Colonic mucosa (tissue), 4 donors: ENCODE data around the gene BBS4. TPM values are rescaled to one million over a fixed set of nuclear protein-coding genes. Genes with fewer than 3 reads are reported as not detected.

Experiments used
- DNase-seq: peaks from one replicate; pipeline ENCODE4 v3.0.0-alpha.2; 2020
- H3K27ac ChIP-seq: fragments of 200-600 bp; one replicate; pipeline ENCODE4 v1.8.0; 2021
- H3K27me3 ChIP-seq: fragments of 200-600 bp; one replicate; pipeline ENCODE4 v1.8.0; 2021
- H3K36me3 ChIP-seq: fragments of 200-600 bp; one replicate; pipeline ENCODE4 v1.8.0; 2021
- H3K4me1 ChIP-seq: fragments of 200-600 bp; one replicate; pipeline ENCODE4 v1.8.0; 2021; ENCODE audit warnings: mild to moderate bottlenecking
- H3K4me3 ChIP-seq: fragments of 200-600 bp; one replicate; pipeline ENCODE4 v1.8.0; 2021
- H3K9ac ChIP-seq, 2 donors: one replicate each; pipeline ENCODE4 v1.7.0; 2013; ENCODE audit warnings: control low read depth in 2 of 2, low read depth in 2 of 2, low read length in 2 of 2
- H3K9me3 ChIP-seq: fragments of 200-600 bp; one replicate; pipeline ENCODE4 v1.8.0; 2021
- CTCF ChIP-seq: fragments of 200-600 bp; IDR thresholded peaks from one replicate; pipeline ENCODE4 v1.8.0; 2022; ENCODE audit warnings: antibody characterized with exemption, mild to moderate bottlenecking
- intact Hi-C: fragments of 100-400 bp; cut with DNase I; formaldehyde crosslinking; loops from one replicate; pipeline ENCODE4 v1.14.1; 2022
- total RNA-seq, 2 donors: library from RNA; stranded (reverse); fragmentation: NEBNext Ultra II Directional in 1 of 2; extraction: Animal tissue kit (Norgen Biotek cat#: 25700) in 1 of 2; gene quantifications; one replicate each; pipeline ENCODE4 v1.2.1, GENCODE V29; 2021
- donor health status: healthy.
- donor health status: DM: no; HTN: no; CAD: no.
- donor health status: DM: no; HTN: no; CAD: no.

Gene BBS4
- total RNA-seq, 2 donors from 2014 or later = 10.7 to 13.7 TPM

GRCh38 chr15:72784456-72784876, 98.5 kb downstream of the BBS4 start:
- H3K27me3 ChIP-seq = no peaks in the 10 kb centered on the region
- no peak for DNase-seq
- no peaks in the 10 kb centered on the region for H3K9me3 ChIP-seq
- H3K4me3 ChIP-seq = peak overlapping the region; percentile 95
- H3K4me1 ChIP-seq = peaks cover 10% of the 10 kb centered on the region
- H3K36me3 ChIP-seq = no peaks in the 10 kb centered on the region
- intact Hi-C loops = loop anchor here (10.0 kb wide), 1 partner anchor 460 kb away; no protein-coding TSS in a partner anchor
- peak overlapping the region; percentile 93 to 96 for H3K9ac ChIP-seq
- TF ChIP-seq CTCF = no peak
- peak overlapping the region; percentile 87 for H3K27ac ChIP-seq

- Histone ChIP-seq H3K27ac (no peak overlapping the region), H3K4me1 (peaks cover 10% of the 10 kb centered on the region), H3K4me3 (no peak overlapping the region), H3K9me3 (no peaks in the 10 kb centered on the region), H3K36me3 (no peaks in the 10 kb centered on the region), H3K27me3 (no peaks in the 10 kb centered on the region), H3K9ac (no peak overlapping the region)
- TF ChIP-seq CTCF = no peak
- DNase-seq = no peak
- intact Hi-C loops = loop anchor here (5.0 to 10.0 kb wide), 2 partner anchors 292 to 459 kb away; no protein-coding TSS in a partner anchor
These were observed 99.4 kb downstream of the BBS4 start for GRCh38 chr15:72785432-72785831.

GRCh38 chr15:72785841-72786240, 99.8 kb downstream of the BBS4 start:
- TF ChIP-seq CTCF = no peak

GRCh38 chr15:72786242-72786641, 100.2 kb downstream of the BBS4 start:
- no peak for TF ChIP-seq CTCF
- Histone ChIP-seq H3K27ac (no peak overlapping the region), H3K4me1 (peaks cover 10% of the 10 kb centered on the region), H3K4me3 (no peak overlapping the region), H3K9ac (no peak overlapping the region), H3K27me3 (no peaks in the 10 kb centered on the region), H3K36me3 (no peaks in the 10 kb centered on the region), H3K9me3 (no peaks in the 10 kb centered on the region)
- intact Hi-C loops = loop anchor here (5.0 to 10.0 kb wide), 2 partner anchors 291 to 459 kb away; no protein-coding TSS in a partner anchor
- DNase-seq = no peak

More at GRCh38 chr15:72785841-72786240, 99.8 kb downstream of the BBS4 start:
- Histone ChIP-seq H3K36me3 (no peaks in the 10 kb centered on the region), H3K4me3 (no peak overlapping the region), H3K27ac (no peak overlapping the region), H3K4me1 (peaks cover 10% of the 10 kb centered on the region), H3K9me3 (no peaks in the 10 kb centered on the region), H3K9ac (no peak overlapping the region), H3K27me3 (no peaks in the 10 kb centered on the region)
- intact Hi-C loops = loop anchor here (5.0 to 10.0 kb wide), 2 partner anchors 291 to 459 kb away; no protein-coding TSS in a partner anchor
- no peak for DNase-seq

- DNase-seq = no peak
- Histone ChIP-seq H3K9me3 (no peaks in the 10 kb centered on the region), H3K27me3 (no peaks in the 10 kb centered on the region), H3K4me3 (no peak overlapping the region), H3K9ac (no peak overlapping the region), H3K36me3 (no peaks in the 10 kb centered on the region), H3K4me1 (peaks cover 7% of the 10 kb centered on the region), H3K27ac (no peak overlapping the region)
- no peak for TF ChIP-seq CTCF
- intact Hi-C loops = loop anchor here (5.0 to 10.0 kb wide), 2 partner anchors 290 to 458 kb away; no protein-coding TSS in a partner anchor
These were observed 100.8 kb downstream of the BBS4 start for GRCh38 chr15:72786676-72787345.
